Ascending aorta (tissue), 2 donors: Measurements from ENCODE around the gene SLC16A2. TPM values are rescaled to one million over a fixed set of nuclear protein-coding genes. Genes with fewer than 3 reads are reported as not detected.

ENCODE experiments used
- DNase-seq, 2 donors: peaks; one replicate each; pipeline ENCODE4 v3.0.0-alpha.2; 2019; ENCODE audit warnings: low spot score in 2 of 2
- H3K27ac ChIP-seq, 2 donors: fragments of 200-600 bp; sonication (generic); one replicate each; pipeline ENCODE4 v1.5.1; 2016 to 2017; ENCODE audit warnings: mild to moderate bottlenecking in 1 of 2
- H3K27me3 ChIP-seq: fragments of 200-600 bp; sonication (generic); one replicate; pipeline ENCODE4 v1.5.1; 2017
- H3K36me3 ChIP-seq, 2 donors: fragments of 200-600 bp; sonication (generic); one replicate each; pipeline ENCODE4 v1.5.1; 2016
- H3K4me1 ChIP-seq, 2 donors: fragments of 200-600 bp; sonication (generic); one replicate each; pipeline ENCODE4 v1.5.1; 2016 to 2017; ENCODE audit warnings: mild to moderate bottlenecking in 1 of 2
- H3K4me3 ChIP-seq, 2 donors: fragments of 200-600 bp; sonication (generic); one replicate each; pipeline ENCODE4 v1.5.1; 2016 to 2017; ENCODE audit warnings: mild to moderate bottlenecking in 1 of 2
- H3K9me3 ChIP-seq, 2 donors: fragments of 200-600 bp; sonication (generic); one replicate each; pipeline ENCODE4 v1.5.1; 2016
- intact Hi-C: fragments of 100-400 bp; cut with DNase I; formaldehyde crosslinking; loops from one replicate; pipeline ENCODE4 v1.15.1; 2023
- total RNA-seq: library from RNA; depleted of rRNA; stranded (reverse); fragments of >200 nt; gene quantifications from one replicate; pipeline ENCODE4 v1.1.0, GENCODE V29; 2016
- TF ChIP-seq, protein P1 (sequence below), 3 experiments: fragments of 200-600 bp in 2 of 3; fragments of 450-650 bp in 1 of 3; sonication (generic) in 2 of 3; IDR thresholded peaks; one replicate each; pipeline ENCODE4 v1.5.1; 2016 to 2019; ENCODE audit warnings: antibody characterized with exemption in 3 of 3, mild to moderate bottlenecking in 1 of 3, moderate library complexity in 1 of 3

SLC16A2 gene
- total RNA-seq, 1 donor from 2014 or later: 10.7 TPM

DNA sequence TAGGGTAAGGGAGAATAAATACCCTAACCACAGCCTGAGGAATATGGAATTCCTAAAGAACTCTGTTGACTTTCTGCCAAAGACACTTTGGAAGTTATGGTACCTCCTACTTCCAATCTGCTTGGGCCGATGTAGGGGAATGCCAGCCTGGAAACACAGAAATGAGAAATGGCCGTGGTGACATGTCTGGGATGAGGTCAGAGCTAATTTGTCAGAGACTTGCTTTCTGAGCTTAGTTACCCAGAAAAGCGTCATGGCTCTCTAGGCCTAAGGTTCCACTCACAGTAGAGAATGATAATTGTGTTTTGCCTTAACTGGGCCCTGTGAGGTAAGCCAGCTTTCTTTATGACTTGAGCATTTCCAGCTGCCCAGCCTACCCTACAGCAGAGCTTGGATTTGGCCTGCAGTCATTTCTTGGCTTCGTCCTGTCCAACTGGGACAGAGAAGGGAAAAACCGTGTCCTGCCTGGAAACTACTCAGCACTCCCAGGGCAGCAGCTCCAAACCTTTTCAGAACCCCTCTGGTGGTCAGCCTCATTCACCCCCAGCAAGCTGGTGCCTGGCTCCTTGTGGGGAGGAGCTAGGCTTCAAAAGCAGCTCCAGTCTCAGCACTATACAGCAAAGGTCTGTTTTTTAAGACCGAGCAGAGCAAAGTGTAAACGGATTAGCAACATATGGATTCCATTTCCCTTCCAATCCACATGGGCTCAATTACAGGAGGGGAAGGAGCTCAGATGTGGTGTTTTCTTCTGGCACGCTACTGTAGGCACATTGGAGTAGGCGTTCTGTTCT is 100.9 kb downstream of the SLC16A2 start:
- H3K9me3 ChIP-seq: no peaks in the 10 kb centered on the region
- no peaks in the 10 kb centered on the region for H3K27me3 ChIP-seq
- H3K4me3 ChIP-seq: no peak overlapping the region
- TF ChIP-seq, protein P1, sequence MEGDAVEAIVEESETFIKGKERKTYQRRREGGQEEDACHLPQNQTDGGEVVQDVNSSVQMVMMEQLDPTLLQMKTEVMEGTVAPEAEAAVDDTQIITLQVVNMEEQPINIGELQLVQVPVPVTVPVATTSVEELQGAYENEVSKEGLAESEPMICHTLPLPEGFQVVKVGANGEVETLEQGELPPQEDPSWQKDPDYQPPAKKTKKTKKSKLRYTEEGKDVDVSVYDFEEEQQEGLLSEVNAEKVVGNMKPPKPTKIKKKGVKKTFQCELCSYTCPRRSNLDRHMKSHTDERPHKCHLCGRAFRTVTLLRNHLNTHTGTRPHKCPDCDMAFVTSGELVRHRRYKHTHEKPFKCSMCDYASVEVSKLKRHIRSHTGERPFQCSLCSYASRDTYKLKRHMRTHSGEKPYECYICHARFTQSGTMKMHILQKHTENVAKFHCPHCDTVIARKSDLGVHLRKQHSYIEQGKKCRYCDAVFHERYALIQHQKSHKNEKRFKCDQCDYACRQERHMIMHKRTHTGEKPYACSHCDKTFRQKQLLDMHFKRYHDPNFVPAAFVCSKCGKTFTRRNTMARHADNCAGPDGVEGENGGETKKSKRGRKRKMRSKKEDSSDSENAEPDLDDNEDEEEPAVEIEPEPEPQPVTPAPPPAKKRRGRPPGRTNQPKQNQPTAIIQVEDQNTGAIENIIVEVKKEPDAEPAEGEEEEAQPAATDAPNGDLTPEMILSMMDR (IDR thresholded peaks at IDR 0.05): no peak
- DNase-seq: no peak
- no peaks in the 10 kb centered on the region for H3K4me1 ChIP-seq
- peak overlapping the region; percentile 26 to 54 for H3K27ac ChIP-seq
- intact Hi-C loops: no loop called here
- H3K36me3 ChIP-seq: no peaks in the 10 kb centered on the region

DNA sequence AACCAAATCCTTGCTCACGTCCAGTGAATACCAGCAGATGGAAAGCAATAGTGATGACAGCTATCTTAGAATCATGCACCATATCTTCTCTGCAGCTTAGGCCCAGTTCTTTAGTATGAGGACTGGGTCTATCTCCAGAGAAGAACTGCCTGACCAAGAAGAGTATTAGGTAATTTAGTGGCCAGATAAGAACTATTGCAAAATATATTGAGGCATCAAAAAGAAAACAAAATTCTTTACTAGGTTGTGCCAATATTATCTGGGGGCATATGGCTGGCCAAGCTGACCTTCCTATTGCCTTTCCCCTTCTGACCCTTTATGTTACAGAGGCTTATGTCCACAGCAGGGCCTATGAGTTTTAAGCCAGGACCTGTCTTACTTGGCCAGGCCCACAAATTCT is 101.9 kb downstream of the SLC16A2 start:
- H3K27me3 ChIP-seq: no peaks in the 10 kb centered on the region
- no peak for DNase-seq
- H3K4me3 ChIP-seq: no peak overlapping the region
- TF ChIP-seq, protein P1 (IDR thresholded peaks at IDR 0.05): no peak
- no peaks in the 10 kb centered on the region for H3K9me3 ChIP-seq
- H3K36me3 ChIP-seq: no peaks in the 10 kb centered on the region
- H3K27ac ChIP-seq: peak overlapping the region in 1 of 2 donors; percentile 54
- H3K4me1 ChIP-seq: no peaks in the 10 kb centered on the region
- intact Hi-C loops: no loop called here

DNA sequence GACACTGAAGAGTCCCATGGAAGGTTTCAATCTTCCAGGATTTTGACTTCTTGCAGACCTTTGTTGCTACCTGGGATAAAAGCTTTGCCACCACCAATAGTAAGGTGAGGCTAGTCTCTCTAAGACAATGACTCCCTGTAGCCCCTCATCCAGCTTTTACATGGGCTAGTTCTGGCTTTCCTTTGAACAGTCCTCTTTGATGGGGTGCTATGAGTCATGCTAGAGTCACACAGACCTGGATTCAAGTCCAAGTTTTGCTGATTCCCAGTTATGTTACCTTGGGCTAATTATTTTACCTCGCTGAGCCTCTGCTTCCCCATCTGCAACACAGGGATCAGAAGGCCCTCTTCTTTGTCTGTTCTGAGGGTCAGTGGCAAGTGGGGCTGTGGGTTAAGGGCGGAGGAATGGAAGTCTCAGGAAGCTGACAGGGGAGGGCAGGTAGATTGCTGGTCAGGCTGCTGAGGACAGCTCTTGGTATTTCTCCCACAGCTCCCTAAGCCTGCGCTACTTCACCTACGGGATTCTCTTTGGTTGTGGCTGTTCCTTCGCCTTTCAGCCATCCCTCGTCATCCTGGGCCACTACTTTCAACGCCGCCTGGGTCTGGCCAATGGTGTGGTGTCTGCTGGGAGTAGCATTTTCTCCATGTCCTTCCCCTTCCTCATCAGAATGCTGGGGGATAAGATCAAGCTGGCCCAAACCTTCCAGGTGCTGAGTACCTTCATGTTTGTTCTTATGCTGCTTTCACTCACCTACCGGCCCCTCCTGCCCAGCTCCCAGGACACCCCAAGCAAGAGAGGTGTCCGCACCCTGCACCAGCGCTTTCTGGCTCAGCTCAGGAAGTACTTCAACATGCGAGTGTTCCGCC is 102.8 kb downstream of the SLC16A2 start:
- no peak for DNase-seq
- Histone ChIP-seq H3K4me3 (no peak overlapping the region), H3K9me3 (no peaks in the 10 kb centered on the region), H3K27ac (no peak overlapping the region), H3K27me3 (no peaks in the 10 kb centered on the region), H3K36me3 (no peaks in the 10 kb centered on the region), H3K4me1 (no peaks in the 10 kb centered on the region)
- TF ChIP-seq, protein P1 (IDR thresholded peaks at IDR 0.05): no peak
- intact Hi-C loops: no loop called here

DNA sequence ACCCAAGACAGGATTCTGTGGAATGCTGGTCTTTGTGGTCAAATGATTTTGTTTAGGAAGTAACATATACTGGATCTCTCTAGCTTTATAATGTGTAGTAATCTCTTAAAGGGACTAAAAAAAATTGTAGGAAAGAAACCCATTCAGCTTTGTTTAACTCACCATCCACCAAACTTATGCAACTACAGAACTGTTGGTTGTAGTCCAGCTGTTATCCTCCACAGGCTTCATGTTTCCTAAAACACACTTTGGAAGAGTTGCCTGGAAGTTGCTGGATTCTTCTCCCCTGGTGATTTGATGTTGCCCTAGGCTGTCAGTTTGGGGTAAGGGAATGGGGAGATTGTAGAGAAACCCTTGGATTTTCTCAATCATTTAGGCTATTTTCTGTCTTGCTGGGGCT is 103.8 kb downstream of the SLC16A2 start:
- Histone ChIP-seq H3K27me3 (no peaks in the 10 kb centered on the region), H3K36me3 (no peaks in the 10 kb centered on the region), H3K4me3 (no peak overlapping the region), H3K9me3 (no peaks in the 10 kb centered on the region), H3K4me1 (no peaks in the 10 kb centered on the region), H3K27ac (no peak overlapping the region)
- TF ChIP-seq, protein P1 (IDR thresholded peaks at IDR 0.05): no peak
- no peak for DNase-seq
- intact Hi-C loops: no loop called here

DNA sequence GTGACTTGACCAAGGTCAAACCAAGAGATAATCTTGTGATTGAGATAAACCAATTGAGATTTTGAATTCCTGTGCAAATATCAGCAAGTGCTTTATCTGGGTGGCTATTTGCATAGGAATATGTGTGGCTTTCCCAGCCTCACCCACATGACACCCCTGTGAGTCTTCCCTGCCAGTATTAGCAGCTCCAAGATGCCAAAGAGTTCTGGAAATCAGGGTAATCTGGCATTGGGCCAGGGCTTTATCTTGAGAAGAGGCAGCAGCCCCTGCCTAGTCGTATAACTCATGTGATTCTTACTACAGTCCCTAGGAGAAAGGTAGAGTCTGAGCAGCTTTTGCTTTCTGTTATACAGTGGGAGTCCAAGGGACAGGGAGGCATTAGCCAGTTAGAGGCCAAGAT is 105.5 kb downstream of the SLC16A2 start:
- Histone ChIP-seq H3K36me3 (no peaks in the 10 kb centered on the region), H3K4me1 (no peaks in the 10 kb centered on the region), H3K9me3 (no peaks in the 10 kb centered on the region), H3K27me3 (no peaks in the 10 kb centered on the region), H3K4me3 (no peak overlapping the region), H3K27ac (no peak overlapping the region)
- TF ChIP-seq, protein P1 (IDR thresholded peaks at IDR 0.05): no peak
- no peak for DNase-seq
- intact Hi-C loops: no loop called here
